Measurements from ENCODE around the gene ITGA11.

GRCh38 chr15:68471541-68471940 lies 39.6 kb upstream of the ITGA11 start:
- TF ChIP-seq, protein P1, sequence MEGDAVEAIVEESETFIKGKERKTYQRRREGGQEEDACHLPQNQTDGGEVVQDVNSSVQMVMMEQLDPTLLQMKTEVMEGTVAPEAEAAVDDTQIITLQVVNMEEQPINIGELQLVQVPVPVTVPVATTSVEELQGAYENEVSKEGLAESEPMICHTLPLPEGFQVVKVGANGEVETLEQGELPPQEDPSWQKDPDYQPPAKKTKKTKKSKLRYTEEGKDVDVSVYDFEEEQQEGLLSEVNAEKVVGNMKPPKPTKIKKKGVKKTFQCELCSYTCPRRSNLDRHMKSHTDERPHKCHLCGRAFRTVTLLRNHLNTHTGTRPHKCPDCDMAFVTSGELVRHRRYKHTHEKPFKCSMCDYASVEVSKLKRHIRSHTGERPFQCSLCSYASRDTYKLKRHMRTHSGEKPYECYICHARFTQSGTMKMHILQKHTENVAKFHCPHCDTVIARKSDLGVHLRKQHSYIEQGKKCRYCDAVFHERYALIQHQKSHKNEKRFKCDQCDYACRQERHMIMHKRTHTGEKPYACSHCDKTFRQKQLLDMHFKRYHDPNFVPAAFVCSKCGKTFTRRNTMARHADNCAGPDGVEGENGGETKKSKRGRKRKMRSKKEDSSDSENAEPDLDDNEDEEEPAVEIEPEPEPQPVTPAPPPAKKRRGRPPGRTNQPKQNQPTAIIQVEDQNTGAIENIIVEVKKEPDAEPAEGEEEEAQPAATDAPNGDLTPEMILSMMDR (IDR thresholded peaks at IDR 0.05; ENCODE audit: low read length): no peak
- TF ChIP-seq EZH2 (IDR thresholded peaks at IDR 0.05; ENCODE audit: borderline replicate concordance, low read length): no peak

Measured in OCI-LY1 (cell line).